ENCODE measurements around the gene CCL21.

Gene CCL21

DNA sequence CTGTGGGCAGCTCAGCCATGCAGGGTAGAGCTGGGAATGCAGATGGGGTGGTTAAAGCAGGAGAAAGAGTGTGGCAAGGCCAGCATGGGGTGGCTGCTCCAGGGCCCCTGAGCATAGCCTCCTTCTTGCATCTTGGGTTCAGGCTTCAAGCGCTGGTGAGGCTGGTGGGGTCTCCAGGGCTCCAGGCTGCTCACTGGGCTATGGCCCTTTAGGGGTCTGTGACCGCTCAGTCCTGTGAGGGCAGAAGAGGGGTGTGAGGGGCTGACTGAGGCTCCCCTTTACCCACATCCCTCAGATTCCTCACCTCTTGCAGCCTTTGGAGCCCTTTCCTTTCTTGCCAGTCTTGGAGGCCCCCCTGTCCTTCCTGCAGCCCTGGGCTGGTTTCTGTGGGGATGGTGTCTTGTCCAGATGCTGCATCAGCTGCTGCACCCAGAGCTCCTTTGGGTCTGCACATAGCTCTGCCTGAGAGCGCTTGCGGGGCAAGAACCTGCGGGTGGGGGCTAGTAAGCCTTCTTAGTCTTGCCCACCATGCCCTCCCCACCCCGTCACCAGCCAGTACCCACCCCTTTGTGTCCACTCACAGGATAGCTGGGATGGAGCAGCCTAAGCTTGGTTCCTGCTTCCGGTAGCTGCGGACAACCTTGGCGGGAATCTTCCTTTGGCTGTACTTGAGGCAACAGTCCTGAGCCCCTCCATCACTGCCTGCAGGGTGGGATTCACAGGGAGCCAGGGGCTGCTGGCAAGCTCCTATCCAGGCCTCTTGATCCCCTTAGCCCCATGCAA is 549 bp downstream of the CCL21 start:
- DNase-seq (ENCODE audit: low read depth, low spot score), result no peak

- DNase-seq (ENCODE audit: low read depth, low spot score), result no peak
These were observed 2.8 kb downstream of the CCL21 start for GRCh38 chr9:34707130-34707529.

- DNase-seq (ENCODE audit: low read depth, low spot score), result peak; percentile 92
These were observed 7.9 kb downstream of the CCL21 start for GRCh38 chr9:34701769-34702736.

- DNase-seq (ENCODE audit: low read depth, low spot score), result peak; percentile 84
These were observed 8.7 kb downstream of the CCL21 start for GRCh38 chr9:34701023-34701768.

DNA sequence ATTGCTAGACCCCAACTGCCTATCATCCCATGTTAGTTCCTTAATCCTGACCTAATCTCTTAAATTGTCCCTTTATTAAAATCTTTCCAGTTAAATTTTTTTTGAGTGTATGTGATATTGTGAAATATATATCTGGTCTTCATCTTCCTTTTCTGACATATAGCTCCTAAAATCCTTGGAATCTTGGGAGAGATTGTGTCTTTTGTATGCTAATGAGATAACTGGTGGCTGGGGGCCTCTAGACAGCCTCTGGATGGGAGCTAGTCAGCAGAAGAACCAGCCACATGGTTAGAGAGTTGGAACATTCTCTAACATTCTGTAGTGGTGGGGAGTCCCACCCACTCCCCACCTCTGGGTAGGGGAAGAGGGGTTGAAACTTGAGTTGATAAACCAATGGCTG is 15.1 kb downstream of the CCL21 start:
- no peak for DNase-seq (ENCODE audit: low read depth, low spot score)

- DNase-seq (ENCODE audit: low read depth, low spot score), result no peak
These were observed 16.4 kb downstream of the CCL21 start for GRCh38 chr9:34693560-34693959.

DNA sequence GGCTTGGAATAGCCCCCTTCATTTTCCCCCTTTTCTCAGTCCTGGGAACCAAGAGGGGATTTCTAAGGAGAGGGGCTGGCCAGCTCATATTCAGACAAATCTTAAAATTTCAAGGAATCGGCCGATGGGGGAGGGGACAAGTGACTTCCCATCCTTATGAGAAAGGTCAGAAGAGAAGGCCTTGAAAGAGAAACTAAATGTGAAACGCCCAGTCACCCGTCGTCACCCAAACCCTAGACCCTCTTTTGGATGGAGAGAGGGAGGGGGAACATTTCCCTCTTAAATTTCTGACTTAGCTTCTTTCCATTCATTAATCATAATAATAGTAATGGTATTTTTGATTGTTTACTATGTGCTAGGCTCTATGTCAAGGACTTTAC is 18.0 kb downstream of the CCL21 start:
- no peak for DNase-seq (ENCODE audit: low read depth, low spot score)

- peak; percentile 13 for DNase-seq (ENCODE audit: low read depth, low spot score)
These were observed 18.7 kb downstream of the CCL21 start, which contains the start of gene CCL19 for GRCh38 chr9:34690983-34691935. Gene CCL19, minus strand, starts transcription at chr9:34691276. Its CDS starts 137 bp downstream, at chr9:34691139.

- no peak for DNase-seq (ENCODE audit: low read depth, low spot score)
These were observed 20.4 kb downstream of the CCL21 start for GRCh38 chr9:34689512-34689911.

DNA sequence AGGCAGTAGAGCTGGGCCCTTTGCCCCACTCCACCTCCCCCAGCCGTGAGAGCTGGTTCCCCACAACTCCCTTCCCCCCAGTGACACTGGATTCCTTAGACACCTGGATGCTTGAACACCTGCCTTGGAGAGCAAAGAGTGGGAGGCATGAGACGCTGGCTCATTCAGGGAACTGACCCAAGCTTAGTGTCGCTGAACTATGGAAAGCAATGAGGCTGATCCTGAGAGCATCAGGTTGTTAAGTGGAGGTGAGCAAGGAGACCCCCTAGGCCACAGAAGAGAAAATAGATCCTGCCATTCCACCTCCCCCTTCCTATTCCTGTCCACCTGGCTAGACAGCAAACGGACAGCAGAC is 20.8 kb downstream of the CCL21 start:
- DNase-seq (ENCODE audit: low read depth, low spot score), result no peak

DNA sequence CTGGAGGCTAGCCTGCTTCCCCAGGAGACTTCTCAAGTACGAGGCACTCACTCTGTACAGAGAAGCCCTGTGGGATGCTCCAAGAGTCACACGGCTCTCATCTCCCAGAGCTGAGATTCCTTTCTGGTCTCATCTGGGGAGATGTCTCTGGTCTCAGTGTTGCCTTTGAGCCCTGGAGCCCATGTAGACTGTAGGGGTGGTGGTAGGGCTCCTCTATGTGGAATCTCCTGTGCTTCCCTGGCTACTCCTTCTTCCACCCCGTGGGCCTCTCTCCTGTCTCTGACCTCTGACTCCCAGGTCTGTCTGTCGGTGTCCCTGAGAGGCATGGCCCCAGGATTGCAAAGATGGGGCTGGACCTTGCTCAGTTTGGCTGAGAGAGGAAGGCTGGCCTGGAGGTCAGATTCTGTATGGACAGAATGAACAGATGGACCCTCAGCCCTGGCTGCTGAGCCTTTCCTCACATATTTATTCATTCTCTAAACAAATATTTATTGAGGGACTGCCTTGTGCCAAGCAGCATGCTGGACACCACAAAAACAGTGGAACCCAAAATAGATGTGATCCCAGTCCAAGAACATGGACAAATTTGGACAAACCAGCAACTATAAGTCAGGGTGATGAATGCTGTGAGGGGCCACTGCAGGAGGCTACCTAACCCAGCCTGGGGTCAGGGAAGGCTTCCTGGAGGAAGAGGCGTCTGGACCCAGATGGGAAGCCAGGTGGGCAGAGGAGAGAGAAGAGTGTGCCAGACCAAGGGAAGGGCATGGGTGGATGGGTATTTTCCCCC is 21.4 kb downstream of the CCL21 start:
- DNase-seq (ENCODE audit: low read depth, low spot score), result no peak

DNA sequence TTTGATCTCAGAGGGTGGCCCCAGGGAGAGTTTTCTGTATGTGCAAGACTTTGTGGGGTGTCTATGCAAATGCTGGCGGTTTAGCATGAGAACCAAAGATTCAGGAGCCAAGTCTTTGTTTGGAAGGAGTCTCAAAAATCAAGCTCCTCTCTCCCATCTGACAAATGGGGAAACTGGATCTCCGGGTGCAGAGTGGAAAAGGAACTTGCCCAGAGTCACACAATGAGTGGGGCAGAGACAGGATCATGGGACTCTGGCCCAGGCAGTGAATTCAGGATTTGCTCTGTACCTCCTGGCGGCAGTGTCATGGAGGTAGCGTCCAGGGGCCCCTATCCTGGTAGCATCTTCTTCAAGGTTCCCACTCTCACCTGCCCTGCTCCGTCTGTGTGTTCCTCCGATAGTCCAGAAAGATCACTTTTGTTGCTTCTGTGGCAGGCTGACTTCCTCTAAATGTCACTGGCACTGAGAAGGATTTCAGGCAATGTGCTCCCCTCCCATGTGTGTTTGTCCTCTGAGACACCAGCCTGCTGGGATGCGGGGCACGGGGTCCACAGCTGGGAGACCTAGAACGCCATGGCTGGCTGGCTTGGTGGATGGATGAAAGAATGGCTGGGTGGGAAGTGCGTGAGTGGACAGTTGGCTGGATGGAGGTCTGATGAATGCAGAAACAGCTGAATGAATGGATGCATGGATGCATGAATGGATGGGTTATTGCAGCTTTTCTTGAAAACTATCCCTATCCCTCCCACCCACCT is 22.5 kb downstream of the CCL21 start:
- DNase-seq (ENCODE audit: low read depth, low spot score), result no peak

DNA sequence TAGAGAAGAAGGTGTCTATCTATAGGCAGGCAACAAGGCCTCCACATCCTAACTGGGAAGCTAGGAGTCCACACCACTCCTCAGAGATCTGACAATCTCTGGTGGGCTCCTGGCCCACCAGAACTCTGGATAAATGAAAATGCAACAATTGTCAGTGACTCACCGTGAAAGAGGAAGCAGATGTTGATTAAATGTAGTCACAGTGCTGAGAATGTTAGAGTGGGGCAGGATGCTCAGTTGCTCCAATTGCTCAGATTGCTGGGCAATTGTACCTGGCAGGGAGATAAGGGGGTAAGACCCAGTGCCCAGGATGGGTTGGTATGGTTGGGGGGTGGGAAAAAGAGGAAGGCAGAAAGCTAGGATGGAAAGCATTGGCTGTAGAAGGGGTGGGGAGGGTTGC is 23.2 kb downstream of the CCL21 start:
- DNase-seq (ENCODE audit: low read depth, low spot score), result no peak

DNA sequence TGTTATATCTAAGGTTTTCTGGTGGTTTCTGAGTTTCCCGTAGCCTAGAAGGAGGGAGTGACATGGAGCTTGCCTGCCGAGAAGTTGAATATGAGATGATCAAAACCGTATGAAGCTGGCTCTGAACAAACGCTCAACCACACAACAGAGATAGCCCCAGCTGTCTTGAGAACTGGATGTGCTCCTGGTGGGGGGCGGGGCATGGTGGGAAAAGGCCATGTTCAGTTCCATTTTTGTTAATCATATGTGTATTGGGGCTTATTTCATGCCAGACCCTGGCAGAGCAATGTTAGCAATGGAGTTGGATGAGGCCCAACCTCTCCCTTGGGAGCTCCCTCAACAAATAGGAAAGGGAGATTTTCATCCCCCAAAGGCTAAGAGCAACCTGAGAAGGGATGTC is 23.7 kb downstream of the CCL21 start:
- no peak for DNase-seq (ENCODE audit: low read depth, low spot score)

DNA sequence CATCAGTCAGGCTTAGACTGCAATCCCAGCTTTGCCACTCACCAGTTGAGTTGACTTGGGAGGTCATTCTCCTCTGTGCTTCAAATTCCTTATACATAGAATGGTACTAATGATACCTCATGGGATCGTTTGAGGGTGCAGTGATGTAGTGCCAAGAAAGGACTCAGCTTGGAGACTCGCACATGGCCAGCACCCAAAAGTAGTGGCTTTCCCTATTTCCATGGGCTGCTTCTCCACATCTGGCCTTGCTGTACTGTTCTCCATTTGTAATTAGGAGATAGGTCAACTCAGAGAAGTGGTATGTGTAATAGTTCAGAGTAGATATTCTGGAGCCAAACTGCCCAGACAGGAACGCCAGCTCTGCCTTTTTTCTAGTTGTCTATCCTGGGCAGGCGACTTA is 24.3 kb downstream of the CCL21 start:
- DNase-seq (ENCODE audit: low read depth, low spot score), result no peak

GRCh38 chr9:34684816-34685215 is 25.1 kb downstream of the CCL21 start:
- DNase-seq (ENCODE audit: low read depth, low spot score), result no peak

DNA sequence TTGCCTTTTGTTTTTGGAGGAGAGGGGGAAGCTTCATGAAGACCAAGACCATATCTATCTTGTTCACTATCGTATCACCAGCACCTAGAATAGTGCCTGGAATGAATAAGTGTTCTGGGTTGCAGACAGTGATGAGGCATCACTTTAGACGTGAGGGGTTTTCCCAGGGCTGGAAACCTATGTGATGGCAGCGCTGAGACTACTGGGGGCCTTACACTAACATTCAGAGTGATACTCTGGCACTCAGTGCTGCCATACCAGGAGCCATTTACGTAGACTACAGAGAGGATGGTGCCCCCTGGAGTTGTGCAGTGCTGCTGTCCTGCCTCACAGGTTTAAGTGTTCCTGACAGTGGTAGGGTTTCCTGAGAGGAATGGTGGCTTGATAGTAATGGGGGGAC is 25.8 kb downstream of the CCL21 start:
- no peak for DNase-seq (ENCODE audit: low read depth, low spot score)

DNA sequence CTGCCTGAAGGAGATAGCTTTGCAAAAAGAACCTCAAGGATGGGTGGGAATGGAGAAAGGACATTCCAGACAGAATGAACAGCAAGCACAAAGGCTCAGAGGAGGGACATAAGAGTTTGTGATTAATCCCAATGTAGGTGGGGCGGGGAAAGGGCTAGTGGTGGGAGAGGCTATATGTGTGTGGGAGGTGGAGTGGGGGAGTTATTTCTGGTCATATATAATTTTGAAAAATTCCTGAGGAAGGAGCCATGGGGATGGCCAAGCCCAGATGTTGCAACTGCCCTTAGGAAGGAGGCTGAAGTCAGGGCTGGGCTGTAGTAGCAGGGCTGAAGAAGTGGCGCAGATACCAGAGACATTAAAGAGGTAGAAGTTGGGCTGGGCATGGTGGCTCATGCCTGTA is 34.1 kb downstream of the CCL21 start:
- DNase-seq (ENCODE audit: low read depth, low spot score), result no peak

DNA sequence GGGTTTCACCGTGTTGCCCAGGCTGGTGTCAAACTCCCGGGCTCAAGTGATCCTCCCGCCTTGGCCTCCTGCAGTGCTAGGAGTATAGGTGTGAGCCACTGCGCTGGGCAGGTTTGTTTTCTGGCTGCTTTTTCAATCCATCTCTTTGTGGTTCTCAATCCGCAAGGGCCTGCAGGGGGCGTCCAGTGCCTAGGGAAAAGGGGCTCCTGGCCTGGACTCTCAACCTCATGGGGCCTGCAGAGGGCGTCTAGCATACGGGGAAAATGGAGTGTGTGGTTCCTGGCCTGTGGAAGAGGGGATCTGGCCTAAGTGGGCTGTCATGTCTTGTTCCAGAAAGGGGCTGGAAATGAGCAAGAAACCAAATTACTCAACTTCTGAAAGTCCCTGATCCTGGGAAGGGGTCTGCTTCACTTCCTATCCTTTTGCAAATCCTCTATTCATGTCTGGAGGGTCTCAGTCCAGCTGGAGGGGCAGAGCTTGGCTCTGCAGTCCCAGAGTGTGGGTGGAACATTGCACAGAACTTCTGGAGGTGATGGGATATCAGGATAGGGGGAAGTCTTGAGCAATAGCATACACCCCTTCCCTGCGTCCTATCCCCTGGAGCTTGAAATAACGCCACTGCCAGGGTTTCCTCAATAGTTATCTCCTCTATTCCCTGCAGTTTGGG is 34.8 kb downstream of the CCL21 start:
- peak; percentile 64 for DNase-seq (ENCODE audit: low read depth, low spot score)

Data from astrocyte of the hippocampus (primary cell).